GM06990 (cell line): ENCODE results near the gene VPS13D.

Experiments used
- DNase-seq: peaks from one replicate; pipeline ENCODE4 v3.0.0-alpha.2; 2011; ENCODE audit not compliant: insufficient read length; ENCODE audit errors: extremely low read depth
- H3K27me3 ChIP-seq: replicated peaks from 2 replicates; pipeline ENCODE4 v1.6.0; 2011; ENCODE audit warnings: low read length; ENCODE audit not compliant: control insufficient read depth, insufficient read depth
- H3K36me3 ChIP-seq: 2 replicates; pipeline ENCODE4 v1.5.1; 2011; ENCODE audit warnings: low read length; ENCODE audit not compliant: control insufficient read depth, insufficient read depth
- H3K4me3 ChIP-seq: replicated peaks from 2 replicates; pipeline ENCODE4 v1.5.1; 2011; ENCODE audit warnings: low read depth, mild to moderate bottlenecking, control low read depth, low read length
- TF ChIP-seq, protein P1 (sequence below): IDR thresholded peaks from 2 replicates; pipeline ENCODE4 v1.5.1; 2011; ENCODE audit warnings: low read length, control low read depth, mild to moderate bottlenecking, inconsistent platforms; ENCODE audit not compliant: insufficient read depth, poor library complexity, severe bottlenecking

Gene VPS13D

DNA sequence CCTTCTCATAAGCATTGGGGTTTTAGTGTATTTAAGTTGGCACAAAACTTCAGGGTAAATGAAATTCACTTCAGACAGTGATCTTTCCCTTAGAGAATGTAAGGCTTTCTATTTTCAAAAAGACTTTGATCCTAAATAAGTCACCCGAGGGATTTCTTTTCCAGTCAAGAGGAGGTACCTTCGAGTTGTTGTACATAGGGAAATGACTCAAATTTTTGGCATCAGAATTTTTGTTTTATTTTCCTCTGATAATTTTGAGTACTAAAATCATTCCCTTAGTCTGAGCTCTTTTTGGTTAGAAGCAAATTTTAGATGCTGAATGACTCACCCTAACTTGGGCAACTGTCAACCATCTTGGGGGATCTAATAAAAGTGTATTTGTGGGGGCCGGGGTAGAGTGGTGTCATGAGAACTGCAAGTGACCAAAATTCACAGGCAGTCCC is 194.3 kb downstream of the VPS13D start:
- no peaks in the 10 kb centered on the region for H3K27me3 ChIP-seq
- no peaks in the 10 kb centered on the region for H3K36me3 ChIP-seq
- no peak for DNase-seq
- TF ChIP-seq, protein P1, sequence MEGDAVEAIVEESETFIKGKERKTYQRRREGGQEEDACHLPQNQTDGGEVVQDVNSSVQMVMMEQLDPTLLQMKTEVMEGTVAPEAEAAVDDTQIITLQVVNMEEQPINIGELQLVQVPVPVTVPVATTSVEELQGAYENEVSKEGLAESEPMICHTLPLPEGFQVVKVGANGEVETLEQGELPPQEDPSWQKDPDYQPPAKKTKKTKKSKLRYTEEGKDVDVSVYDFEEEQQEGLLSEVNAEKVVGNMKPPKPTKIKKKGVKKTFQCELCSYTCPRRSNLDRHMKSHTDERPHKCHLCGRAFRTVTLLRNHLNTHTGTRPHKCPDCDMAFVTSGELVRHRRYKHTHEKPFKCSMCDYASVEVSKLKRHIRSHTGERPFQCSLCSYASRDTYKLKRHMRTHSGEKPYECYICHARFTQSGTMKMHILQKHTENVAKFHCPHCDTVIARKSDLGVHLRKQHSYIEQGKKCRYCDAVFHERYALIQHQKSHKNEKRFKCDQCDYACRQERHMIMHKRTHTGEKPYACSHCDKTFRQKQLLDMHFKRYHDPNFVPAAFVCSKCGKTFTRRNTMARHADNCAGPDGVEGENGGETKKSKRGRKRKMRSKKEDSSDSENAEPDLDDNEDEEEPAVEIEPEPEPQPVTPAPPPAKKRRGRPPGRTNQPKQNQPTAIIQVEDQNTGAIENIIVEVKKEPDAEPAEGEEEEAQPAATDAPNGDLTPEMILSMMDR: no peak
- H3K4me3 ChIP-seq: no peak overlapping the region

DNA sequence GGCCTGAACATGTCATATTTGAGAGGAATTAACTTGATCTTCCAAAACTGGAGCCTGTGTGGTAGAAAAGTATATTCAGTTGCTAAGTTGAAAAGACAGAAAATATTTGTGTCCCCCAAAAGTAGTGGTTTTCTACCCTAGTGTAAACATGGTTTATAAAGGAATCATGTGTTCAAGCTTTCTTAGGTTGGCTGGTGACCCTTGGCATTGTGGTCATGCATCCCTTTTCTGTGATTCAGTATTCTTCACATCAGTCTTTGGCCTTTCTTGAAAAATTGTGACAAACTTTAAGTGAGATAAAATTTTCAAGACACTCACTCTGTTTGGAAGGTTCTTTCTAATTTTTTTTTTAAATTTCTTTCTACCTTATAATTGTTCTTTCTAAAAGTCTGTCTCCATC is 195.0 kb downstream of the VPS13D start:
- TF ChIP-seq, protein P1: no peak
- no peak for DNase-seq
- no peaks in the 10 kb centered on the region for H3K36me3 ChIP-seq
- H3K4me3 ChIP-seq: no peak overlapping the region
- no peaks in the 10 kb centered on the region for H3K27me3 ChIP-seq

DNA sequence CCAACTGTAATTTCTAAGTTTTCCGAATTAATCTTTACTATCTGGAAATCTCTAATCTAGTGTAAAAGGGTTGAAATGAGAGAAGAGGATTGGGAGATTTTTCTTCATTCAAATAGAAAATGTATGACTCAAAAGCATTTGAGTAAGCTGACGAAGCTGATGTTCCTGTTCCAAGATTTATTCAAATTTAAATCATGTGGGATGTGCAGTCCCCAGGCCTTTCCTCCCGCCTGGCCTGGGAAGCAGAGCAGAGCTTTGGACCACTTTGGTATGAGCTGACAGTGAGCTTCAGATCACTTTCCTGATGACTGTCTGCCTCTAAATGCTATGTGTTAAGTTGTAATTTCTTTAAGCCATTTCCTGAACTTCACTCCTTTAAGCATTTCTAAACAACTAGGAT is 196.2 kb downstream of the VPS13D start:
- TF ChIP-seq, protein P1: no peak
- H3K36me3 ChIP-seq: no peaks in the 10 kb centered on the region
- no peaks in the 10 kb centered on the region for H3K27me3 ChIP-seq
- H3K4me3 ChIP-seq: no peak overlapping the region
- DNase-seq: no peak

DNA sequence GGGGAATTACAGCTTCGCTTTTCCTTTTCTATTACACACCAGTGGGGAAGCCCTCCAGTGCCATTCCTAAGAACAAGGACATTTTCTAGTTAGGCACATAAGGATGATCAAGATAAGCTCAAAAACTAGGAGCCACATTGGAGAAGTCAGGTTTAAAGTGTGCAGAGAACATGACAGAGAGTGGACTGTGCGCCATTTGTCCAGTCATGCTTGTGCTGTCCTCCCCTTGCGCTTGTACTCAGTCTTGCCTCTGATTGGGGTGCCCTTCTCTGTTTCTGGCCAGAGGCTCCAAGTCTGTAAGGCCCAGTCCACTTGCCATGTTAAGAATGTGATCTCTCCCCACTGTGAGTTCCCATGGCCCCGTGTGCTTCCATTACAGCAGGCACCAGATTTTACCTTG is 198.5 kb downstream of the VPS13D start:
- Histone ChIP-seq H3K27me3 (no peaks in the 10 kb centered on the region), H3K4me3 (no peak overlapping the region), H3K36me3 (no peaks in the 10 kb centered on the region)
- no peak for DNase-seq
- TF ChIP-seq, protein P1: no peak

DNA sequence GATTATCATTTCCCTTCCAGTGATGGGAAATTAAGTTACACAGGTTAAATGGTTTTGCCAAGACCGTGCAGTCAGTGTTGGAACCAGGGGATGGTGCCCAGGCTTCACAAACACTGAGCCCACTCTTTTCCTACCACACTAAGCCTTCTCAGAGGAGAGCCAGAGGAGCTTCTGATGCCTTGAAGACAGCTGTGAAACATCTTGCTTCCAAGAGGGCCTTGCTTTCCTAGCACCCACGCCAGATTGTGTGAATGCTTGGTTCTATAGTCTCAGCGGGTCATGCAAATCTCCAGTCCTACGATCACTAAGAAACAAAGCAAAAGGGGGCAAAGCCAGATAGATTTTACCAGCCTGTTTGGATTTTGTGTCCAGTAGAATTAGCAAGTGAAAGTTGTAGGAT is 200.7 kb downstream of the VPS13D start:
- DNase-seq: no peak
- no peaks in the 10 kb centered on the region for H3K36me3 ChIP-seq
- H3K27me3 ChIP-seq: no peaks in the 10 kb centered on the region
- no peak overlapping the region for H3K4me3 ChIP-seq
- TF ChIP-seq, protein P1: no peak

DNA sequence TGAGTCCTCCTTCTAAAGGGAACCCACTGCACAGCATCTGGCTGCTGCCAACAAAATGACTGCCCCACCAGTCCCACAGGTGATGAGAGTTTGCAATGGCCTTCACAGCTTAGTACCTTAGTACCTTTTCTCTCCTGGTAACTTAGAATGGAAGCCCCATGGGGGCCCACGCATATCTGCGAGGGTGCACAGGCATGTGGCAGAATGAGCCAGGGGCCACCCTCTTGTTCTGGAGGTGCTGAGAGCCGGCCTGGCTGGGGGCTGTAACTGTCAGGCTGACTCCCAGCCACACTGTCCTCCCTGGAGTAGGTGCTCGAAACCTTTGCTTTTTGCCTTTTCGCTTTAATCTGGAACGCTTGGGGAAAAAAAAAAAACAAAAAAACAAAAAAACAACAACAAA is 203.1 kb downstream of the VPS13D start:
- no peak overlapping the region for H3K4me3 ChIP-seq
- TF ChIP-seq, protein P1: no peak
- no peaks in the 10 kb centered on the region for H3K36me3 ChIP-seq
- H3K27me3 ChIP-seq: no peaks in the 10 kb centered on the region
- no peak for DNase-seq
